Progenitor cell of endocrine pancreas (in vitro differentiated cells): ENCODE results near the gene MAP2K3. TPM values are rescaled to one million over a fixed set of nuclear protein-coding genes. Genes with fewer than 3 reads are reported as not detected.

ENCODE experiments used
- DNase-seq: peaks from one replicate; pipeline ENCODE4 v3.0.0; 2021; ENCODE audit warnings: low spot score; ENCODE audit not compliant: unreplicated experiment
- H3K27ac Mint-ChIP-seq: 2 replicates; pipeline ENCODE4 v1.8.0; 2021; ENCODE audit warnings: mild to moderate bottlenecking, moderate library complexity, mixed read lengths
- H3K27me3 Mint-ChIP-seq: 2 replicates; pipeline ENCODE4 v1.8.0; 2021; ENCODE audit warnings: mixed read lengths
- H3K36me3 Mint-ChIP-seq: 2 replicates; pipeline ENCODE4 v1.8.0; 2022; ENCODE audit warnings: mixed read lengths; ENCODE audit not compliant: insufficient read depth
- H3K4me1 Mint-ChIP-seq: 2 replicates; pipeline ENCODE4 v1.8.0; 2021; ENCODE audit warnings: low read depth, mixed read lengths
- H3K4me3 Mint-ChIP-seq: 2 replicates; pipeline ENCODE4 v1.8.0; 2021; ENCODE audit warnings: low read depth, mild to moderate bottlenecking, moderate library complexity, mixed read lengths
- H3K9me3 Mint-ChIP-seq: 2 replicates; pipeline ENCODE4 v1.8.0; 2021; ENCODE audit warnings: low read depth, mixed read lengths
- total RNA-seq: library from RNA; stranded (reverse); gene quantifications from 2 replicates; pipeline ENCODE4 v1.2.1, GENCODE V29; 2021
- TF ChIP-seq, protein P1 (sequence below): fragments of 200-600 bp; sonication (generic); IDR thresholded peaks from one replicate; pipeline ENCODE4 v1.5.0; 2021; ENCODE audit warnings: antibody characterized with exemption, mild to moderate bottlenecking; ENCODE audit not compliant: unreplicated experiment

Gene MAP2K3
- total RNA-seq, 1 donor from 2014 or later = 24.7 TPM

DNA sequence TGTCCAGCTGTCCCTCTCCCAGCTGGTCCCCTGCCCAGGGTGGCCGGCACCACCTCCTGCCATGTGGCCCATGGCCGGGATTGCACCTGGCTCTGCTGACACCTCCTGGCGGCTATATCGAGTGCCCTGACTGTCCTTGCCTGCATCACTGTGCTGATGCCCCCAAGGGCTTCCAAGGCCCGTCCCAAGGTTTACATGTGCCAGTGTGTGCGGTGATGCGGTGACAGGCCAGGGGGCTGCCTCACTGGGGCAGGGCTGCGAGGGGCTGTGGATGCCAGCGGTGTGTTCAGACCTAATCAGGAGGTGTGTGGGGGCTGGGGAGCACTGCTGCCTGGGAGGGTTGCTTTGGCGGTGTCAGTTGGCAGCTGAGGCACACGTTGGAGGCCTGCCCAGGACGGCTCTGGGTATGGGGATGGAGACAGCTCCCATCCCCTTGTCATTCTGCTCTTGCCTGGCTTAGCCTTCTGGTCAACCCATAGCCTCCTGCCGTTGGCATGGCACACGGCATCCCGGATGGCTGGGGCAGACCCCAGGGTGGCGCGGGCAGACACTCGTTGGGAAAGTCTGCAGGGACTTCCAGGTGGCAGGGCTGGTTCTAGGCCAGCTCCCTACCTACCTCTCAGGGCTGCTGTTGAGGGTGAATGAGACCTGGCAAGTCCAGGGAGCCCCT is 5.5 kb downstream of the MAP2K3 start:
- Mint-ChIP-seq H3K9me3 (peaks cover 6% of the 10 kb centered on the region), H3K4me3 (no peak overlapping the region), H3K27ac (no peak overlapping the region), H3K36me3 (peaks cover 3% of the 10 kb centered on the region), H3K27me3 (no peaks in the 10 kb centered on the region), H3K4me1 (peaks cover 16% of the 10 kb centered on the region)
- no peak for DNase-seq
- TF ChIP-seq, protein P1, sequence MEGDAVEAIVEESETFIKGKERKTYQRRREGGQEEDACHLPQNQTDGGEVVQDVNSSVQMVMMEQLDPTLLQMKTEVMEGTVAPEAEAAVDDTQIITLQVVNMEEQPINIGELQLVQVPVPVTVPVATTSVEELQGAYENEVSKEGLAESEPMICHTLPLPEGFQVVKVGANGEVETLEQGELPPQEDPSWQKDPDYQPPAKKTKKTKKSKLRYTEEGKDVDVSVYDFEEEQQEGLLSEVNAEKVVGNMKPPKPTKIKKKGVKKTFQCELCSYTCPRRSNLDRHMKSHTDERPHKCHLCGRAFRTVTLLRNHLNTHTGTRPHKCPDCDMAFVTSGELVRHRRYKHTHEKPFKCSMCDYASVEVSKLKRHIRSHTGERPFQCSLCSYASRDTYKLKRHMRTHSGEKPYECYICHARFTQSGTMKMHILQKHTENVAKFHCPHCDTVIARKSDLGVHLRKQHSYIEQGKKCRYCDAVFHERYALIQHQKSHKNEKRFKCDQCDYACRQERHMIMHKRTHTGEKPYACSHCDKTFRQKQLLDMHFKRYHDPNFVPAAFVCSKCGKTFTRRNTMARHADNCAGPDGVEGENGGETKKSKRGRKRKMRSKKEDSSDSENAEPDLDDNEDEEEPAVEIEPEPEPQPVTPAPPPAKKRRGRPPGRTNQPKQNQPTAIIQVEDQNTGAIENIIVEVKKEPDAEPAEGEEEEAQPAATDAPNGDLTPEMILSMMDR = no peak

DNA sequence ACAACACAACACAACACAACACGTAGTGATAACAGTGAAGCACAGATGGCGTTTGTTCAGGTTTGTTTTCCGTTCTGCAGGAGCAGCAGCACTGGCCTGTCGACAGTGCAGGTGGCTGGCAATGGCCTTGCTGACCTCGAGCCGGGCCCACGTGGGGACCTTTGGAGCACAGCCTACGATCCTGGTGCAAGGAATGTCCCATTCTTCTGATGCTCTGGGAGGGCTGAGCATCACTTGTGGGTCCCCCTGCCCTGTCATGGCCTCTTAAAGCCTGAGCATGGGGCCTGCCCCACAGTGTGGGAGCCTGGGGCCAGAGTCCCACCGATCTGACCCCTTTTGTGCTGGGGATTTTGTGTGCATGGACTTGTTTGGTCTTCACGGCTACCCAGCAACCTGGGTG is 6.8 kb downstream of the MAP2K3 start:
- H3K36me3 Mint-ChIP-seq = peaks cover 3% of the 10 kb centered on the region
- H3K27ac Mint-ChIP-seq = no peak overlapping the region
- H3K27me3 Mint-ChIP-seq = no peaks in the 10 kb centered on the region
- DNase-seq = no peak
- H3K4me1 Mint-ChIP-seq = peaks cover 8% of the 10 kb centered on the region
- peaks cover 6% of the 10 kb centered on the region for H3K9me3 Mint-ChIP-seq
- TF ChIP-seq, protein P1 = no peak
- H3K4me3 Mint-ChIP-seq = no peak overlapping the region

DNA sequence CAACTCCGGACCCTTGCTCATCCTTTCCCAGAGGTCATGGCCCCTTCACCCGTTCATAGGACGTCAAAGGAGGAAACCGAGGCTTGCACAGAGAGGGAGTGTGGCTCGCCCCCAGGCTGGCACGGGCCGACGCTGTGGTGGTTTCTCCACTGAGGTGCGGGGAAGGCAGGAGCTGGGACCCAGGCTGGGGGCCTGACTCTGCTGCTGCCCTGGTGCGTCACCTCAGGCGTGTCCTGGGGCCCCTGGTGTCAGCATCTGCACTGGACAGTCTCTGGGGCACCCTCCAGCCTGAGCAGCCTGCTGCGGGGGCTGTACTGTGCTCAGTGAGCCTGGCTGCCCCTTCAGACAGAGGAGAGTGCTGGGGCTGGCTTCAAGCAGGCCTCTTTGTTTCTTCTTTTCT is 7.4 kb downstream of the MAP2K3 start:
- H3K36me3 Mint-ChIP-seq = peaks cover 3% of the 10 kb centered on the region

DNA sequence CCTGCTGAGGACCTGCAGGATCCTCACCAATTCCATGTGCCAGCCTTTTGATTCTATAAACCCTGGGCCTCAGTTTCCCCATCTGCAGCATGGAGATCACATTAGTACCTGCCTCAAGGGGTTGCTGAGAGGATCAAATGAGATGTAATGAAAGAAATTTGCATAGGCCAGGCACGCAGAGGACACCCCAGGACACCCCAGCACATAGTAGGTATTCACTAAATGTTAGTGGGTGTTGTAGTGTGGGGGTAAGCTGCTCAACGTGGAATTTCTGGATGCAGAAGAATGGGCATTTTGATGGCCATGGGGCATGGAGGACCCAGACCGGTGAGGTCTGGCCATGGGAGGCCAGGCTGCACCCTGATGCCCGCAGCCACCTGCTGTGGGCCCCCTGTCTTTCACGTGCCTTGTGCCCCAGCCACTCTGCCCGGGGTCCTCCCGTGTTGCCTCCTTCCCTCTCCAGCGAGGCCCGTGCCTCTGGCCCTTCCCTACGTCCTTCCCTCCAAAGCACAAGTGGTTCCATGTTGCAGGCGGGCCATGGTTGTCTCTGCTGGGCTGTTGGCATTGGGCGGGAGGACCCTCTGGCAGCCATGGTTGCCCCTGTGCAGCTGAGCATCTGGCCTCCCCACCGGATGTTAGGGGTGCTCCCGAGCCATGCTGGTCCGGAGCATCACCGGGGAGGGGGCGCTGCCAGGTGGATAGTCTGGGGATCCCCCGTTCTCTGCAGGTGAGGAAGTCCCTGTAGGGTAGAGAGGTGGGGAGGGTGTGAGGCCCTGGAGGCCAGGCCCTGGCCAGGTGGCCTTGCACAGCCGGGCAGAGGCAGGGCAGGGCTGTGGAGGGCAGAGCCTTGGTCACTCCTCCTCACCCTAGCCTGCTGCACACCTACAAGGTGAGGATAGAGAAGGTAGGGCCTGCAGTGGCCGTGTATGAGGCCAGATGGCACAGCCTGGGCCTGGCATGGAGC is 8.6 kb downstream of the MAP2K3 start:
- no peak overlapping the region for H3K4me3 Mint-ChIP-seq
- DNase-seq = no peak
- TF ChIP-seq, protein P1 = no peak
- H3K27me3 Mint-ChIP-seq = no peaks in the 10 kb centered on the region
- H3K27ac Mint-ChIP-seq = no peak overlapping the region
- peaks cover 3% of the 10 kb centered on the region for H3K36me3 Mint-ChIP-seq
- no peaks in the 10 kb centered on the region for H3K4me1 Mint-ChIP-seq
- H3K9me3 Mint-ChIP-seq = peaks cover 6% of the 10 kb centered on the region

More for the DNA sequence above, 7.4 kb downstream of the MAP2K3 start:
- no peaks in the 10 kb centered on the region for H3K27me3 Mint-ChIP-seq
- H3K4me3 Mint-ChIP-seq = no peak overlapping the region
- TF ChIP-seq, protein P1 = no peak
- no peak overlapping the region for H3K27ac Mint-ChIP-seq
- DNase-seq = no peak
- H3K9me3 Mint-ChIP-seq = peaks cover 6% of the 10 kb centered on the region
- H3K4me1 Mint-ChIP-seq = peaks cover 4% of the 10 kb centered on the region

DNA sequence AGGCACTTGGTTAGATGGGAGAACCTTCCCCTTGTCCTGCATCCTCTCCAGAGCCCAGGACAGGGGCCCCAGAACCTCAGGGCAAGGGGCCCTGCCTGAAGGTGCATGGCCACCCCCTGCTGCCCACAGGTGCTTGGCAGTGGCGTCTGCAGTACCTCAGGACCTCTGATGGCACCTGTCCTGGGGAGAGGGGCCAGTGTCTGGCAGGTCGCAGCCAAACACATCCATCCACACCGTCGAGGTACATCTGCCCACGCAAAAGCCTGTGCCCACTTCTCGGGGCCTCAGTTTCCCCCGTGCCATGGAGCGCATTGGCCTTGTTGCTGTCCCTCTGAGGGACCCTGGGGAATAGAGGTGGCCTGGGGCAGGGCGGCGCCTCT is 9.3 kb downstream of the MAP2K3 start:
- H3K4me1 Mint-ChIP-seq = no peaks in the 10 kb centered on the region
- TF ChIP-seq, protein P1 = no peak
- no peak overlapping the region for H3K27ac Mint-ChIP-seq
- peaks cover 6% of the 10 kb centered on the region for H3K9me3 Mint-ChIP-seq
- H3K27me3 Mint-ChIP-seq = no peaks in the 10 kb centered on the region
- H3K36me3 Mint-ChIP-seq = peaks cover 3% of the 10 kb centered on the region
- H3K4me3 Mint-ChIP-seq = no peak overlapping the region
- DNase-seq = no peak
